Measurements from ENCODE around the gene KCNQ1. TPM values are rescaled to one million over a fixed set of nuclear protein-coding genes. Genes with fewer than 3 reads are reported as not detected.
A peak's percentile ranks its signal among the peaks of the same experiment; 100 is the strongest.

KCNQ1 gene
- total and polyA plus RNA-seq, 12 donors, result 11.0 to 447 (median 320) TPM

GRCh38 chr11:2697866-2698265, 253.1 kb downstream of the KCNQ1 start:
- intact Hi-C loops (cut with DNase I), result loop anchor here in 1 of 2 donors (10.0 kb wide), 1 partner anchor 187 kb away; the partner anchor contains the start of gene CDKN1C
- TF ChIP-seq, protein P1, sequence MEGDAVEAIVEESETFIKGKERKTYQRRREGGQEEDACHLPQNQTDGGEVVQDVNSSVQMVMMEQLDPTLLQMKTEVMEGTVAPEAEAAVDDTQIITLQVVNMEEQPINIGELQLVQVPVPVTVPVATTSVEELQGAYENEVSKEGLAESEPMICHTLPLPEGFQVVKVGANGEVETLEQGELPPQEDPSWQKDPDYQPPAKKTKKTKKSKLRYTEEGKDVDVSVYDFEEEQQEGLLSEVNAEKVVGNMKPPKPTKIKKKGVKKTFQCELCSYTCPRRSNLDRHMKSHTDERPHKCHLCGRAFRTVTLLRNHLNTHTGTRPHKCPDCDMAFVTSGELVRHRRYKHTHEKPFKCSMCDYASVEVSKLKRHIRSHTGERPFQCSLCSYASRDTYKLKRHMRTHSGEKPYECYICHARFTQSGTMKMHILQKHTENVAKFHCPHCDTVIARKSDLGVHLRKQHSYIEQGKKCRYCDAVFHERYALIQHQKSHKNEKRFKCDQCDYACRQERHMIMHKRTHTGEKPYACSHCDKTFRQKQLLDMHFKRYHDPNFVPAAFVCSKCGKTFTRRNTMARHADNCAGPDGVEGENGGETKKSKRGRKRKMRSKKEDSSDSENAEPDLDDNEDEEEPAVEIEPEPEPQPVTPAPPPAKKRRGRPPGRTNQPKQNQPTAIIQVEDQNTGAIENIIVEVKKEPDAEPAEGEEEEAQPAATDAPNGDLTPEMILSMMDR (IDR thresholded peaks at IDR 0.05), result no peak
- TF ChIP-seq POLR2A (IDR thresholded peaks at IDR 0.05), result no peak
- peak in 4 of 7 donors; percentile 6 to 15 (median 10) for DNase-seq

DNA sequence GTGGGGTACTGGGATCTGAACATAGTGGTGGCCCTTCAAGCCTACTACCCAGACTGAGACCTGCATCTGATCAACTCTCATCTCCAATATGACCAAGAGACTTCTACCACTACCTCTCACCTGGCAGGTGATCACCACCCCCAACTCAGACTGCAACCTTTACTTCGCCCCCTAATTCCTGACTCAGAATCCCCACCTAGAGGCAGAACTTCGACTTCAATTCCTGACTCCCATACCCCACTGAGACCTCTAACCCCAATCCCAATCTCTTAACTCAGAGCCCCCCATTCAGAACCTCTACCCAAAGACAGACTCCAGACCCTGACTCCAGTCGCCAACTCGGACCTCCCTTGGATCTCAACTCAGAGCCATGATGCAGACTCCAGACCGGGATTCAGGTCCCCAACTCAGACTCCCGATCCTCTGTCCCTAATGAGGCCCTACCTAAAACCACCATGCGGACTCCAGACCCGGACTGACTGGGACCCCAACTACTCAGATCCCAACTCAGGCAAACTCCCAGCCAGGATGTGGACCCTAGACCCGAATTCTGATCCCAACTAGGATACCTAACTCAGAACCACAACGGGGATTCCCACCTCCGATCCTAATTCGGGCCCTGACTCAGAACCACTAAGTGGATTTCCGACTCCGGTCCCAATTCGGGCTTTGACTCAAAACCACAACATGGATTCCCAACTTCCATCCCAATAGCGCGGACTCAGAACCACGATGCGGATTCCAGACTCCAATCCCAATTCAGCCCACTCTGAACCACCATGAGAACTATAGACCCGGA, 253.8 kb downstream of the KCNQ1 start:
- Histone ChIP-seq H3K27ac (peak overlapping the region in 4 of 5 donors; percentile 43 to 96 (median 74)), H3K36me3 (replicated peaks in 1 of 2) (no peaks in the 10 kb centered on the region), H3K4me1 (replicated peaks in 1 of 2) (peaks cover 0 to 46% of the 10 kb centered on the region in 2 donors), H3K9me3 (replicated peaks in 1 of 3) (no peaks in the 10 kb centered on the region), H3K27me3 (no peaks in the 10 kb centered on the region), H3K4me3 (peak overlapping the region in 3 of 4 donors; percentile 21 to 69 (median 51))
- intact Hi-C loops (cut with DNase I), result loop anchor here in 1 of 2 donors (10.0 kb wide), 1 partner anchor 186 kb away; the partner anchor contains the start of gene CDKN1C
- 51 to 72% (median 56%) methylated on average over 17 to 20 of the region's 20 CpGs for WGBS, 4 donors
- TF ChIP-seq, protein P1 (IDR thresholded peaks at IDR 0.05), result no peak
- no peak for TF ChIP-seq POLR2A (IDR thresholded peaks at IDR 0.05)
- peak in 4 of 7 donors; percentile 17 to 58 (median 36) for DNase-seq

More at GRCh38 chr11:2697866-2698265, 253.1 kb downstream of the KCNQ1 start:
- 11 to 44% (median 30%) methylated on average over 1 of the region's 1 CpG for WGBS, 4 donors
- Histone ChIP-seq H3K4me1 (replicated peaks in 1 of 2) (peaks cover 0 to 53% of the 10 kb centered on the region in 2 donors), H3K36me3 (replicated peaks in 1 of 2) (no peaks in the 10 kb centered on the region), H3K27ac (peak overlapping the region in 2 of 5 donors; percentile 18 to 96), H3K9me3 (replicated peaks in 1 of 3) (no peaks in the 10 kb centered on the region), H3K4me3 (peak overlapping the region in 2 of 4 donors; percentile 0 to 69), H3K27me3 (no peaks in the 10 kb centered on the region)

DNA sequence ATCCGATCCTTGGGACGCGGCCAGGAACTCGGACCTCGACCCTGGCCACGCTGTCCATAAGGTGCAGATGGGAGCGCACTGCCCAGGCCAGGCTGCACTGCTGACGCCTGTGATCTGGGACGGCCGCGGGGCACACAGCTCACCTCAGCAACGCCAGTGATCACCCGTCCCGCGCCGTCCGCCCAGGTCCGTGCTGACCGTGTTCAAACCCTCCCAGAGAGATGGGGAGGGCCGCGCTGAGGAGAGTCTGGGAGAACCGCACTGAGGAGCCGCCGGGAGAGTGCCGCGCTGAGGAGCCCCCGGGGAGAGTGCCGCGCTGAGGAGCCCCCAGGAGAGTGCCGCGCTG, 254.3 kb downstream of the KCNQ1 start:
- Histone ChIP-seq H3K36me3 (replicated peaks in 1 of 2) (no peaks in the 10 kb centered on the region), H3K27ac (peak overlapping the region in 4 of 5 donors; percentile 43 to 96 (median 74)), H3K27me3 (no peaks in the 10 kb centered on the region), H3K4me1 (replicated peaks in 1 of 2) (peaks cover 0 to 40% of the 10 kb centered on the region in 2 donors), H3K4me3 (peak overlapping the region; percentile 3 to 69 (median 36)), H3K9me3 (replicated peaks in 1 of 3) (no peaks in the 10 kb centered on the region)
- 53 to 81% (median 60%) methylated on average over 11 to 31 of the region's 31 CpGs for WGBS, 4 donors
- TF ChIP-seq, protein P1 (IDR thresholded peaks at IDR 0.05), result no peak
- no peak for TF ChIP-seq POLR2A (IDR thresholded peaks at IDR 0.05)
- peak; percentile 16 to 68 (median 49) for DNase-seq
- intact Hi-C loops (cut with DNase I), result loop anchor here in 1 of 2 donors (10.0 kb wide), 1 partner anchor 186 kb away; the partner anchor contains the start of gene CDKN1C

Data from adrenal gland (tissue), 12 donors.